GM18526 (cell line): ENCODE measurements around the gene ETS1.

Source experiments
- POLR2A ChIP-seq: IDR thresholded peaks from 3 replicates; pipeline ENCODE4 v1.6.1; 2011; ENCODE audit not compliant: insufficient read length; ENCODE audit errors: extremely low read depth

ETS1 gene

DNA sequence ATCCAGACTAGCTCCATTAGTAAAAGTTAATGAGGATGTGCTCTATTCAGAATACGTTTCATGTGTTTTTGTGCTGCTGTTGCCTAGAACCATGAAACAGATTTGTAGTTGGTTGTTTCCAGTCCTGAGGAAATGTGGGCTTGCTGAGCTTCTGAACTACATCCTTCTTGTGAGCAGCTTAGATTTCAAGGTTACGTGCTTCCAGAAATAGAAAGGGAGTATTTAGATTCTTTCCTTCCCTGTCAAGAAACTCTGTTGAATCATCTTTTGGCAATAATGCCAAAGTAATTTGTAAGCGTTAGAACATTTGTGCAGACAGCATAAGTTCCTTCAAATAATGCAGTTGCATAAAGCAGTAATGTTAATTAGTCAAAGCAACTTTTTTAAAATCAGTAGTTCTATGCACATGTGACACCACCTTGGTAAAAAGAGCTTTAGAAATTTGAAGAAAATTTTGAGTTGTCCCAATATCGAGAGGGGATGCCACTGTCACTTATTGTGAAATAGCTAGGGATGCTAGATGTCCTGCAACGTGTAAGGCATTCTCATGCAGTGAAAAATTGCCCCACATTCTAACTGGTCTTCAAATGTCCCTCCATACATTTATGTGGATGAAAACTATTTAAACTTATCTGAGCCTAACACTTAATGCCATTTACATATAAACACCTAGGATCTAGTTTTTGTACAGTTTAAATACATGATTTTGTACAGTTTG is 169.6 kb downstream of the ETS1 start:
- TF ChIP-seq POLR2A, result no peak

DNA sequence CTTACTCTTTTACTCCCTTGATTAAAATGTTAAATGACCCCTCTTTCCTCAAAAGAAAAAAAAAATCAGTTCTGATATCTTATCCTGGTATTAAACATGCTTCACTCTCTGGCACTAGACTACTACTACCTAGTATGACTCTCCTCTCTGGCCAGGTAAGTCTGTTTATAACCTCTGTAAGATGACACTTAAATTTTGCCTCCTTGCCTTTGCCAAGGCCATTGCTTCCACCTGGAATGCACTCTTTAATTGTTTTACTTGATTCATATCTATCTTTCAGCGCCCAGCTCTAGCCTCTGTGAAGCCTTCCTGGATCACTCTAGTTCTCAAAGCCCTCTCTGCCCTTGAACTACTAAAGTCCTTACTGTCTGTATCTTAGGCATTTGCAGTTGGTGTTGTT is 170.4 kb downstream of the ETS1 start:
- TF ChIP-seq POLR2A, result no peak

GRCh38 chr11:128415539-128415938 is 171.8 kb downstream of the ETS1 start:
- TF ChIP-seq POLR2A, result no peak

DNA sequence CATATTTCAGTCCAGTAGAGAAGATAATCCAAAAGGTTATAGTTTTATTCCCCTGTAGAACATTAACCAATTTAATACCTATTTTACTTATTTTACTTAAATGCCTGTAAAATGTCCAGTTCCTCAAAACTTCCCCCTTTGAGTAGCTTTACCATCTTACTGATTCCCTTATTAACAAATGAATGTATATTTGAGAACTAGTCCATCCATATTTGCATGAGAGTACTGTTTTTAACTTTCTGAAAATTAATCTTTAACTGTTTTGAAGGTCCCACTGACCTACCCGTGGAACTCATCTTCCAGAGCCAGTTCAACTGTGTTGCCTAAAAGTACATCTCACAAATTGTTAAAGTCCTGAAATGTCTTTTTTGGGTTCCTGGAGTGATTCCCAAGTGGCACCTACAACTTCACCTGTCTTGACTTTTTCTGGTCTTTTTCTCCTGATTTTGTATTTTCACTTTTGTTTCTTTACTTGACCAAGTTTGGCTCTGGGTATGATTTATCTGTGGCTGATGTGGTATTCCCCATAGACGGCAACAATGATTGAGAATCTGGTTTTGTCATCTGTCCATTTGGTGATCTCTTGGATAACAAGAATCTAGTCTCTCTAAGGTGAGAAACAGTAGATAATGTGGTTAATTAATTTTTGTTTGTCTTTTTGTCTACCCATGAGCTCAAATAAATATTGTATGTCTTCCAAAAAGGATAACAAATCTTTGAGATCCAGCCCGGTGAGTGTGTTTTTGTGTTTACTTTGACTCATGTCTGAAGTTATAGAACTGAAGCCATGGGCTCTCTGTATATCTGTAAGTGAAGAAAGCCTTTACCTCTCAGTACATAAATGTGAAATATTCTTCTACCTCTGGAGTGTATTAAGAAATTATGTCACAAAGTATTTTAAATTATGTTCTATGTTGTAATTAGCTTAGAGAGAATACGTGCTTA is 174.2 kb downstream of the ETS1 start:
- TF ChIP-seq POLR2A, result peak; percentile 46

GRCh38 chr11:128411812-128412211 is 175.5 kb downstream of the ETS1 start:
- TF ChIP-seq POLR2A, result no peak

DNA sequence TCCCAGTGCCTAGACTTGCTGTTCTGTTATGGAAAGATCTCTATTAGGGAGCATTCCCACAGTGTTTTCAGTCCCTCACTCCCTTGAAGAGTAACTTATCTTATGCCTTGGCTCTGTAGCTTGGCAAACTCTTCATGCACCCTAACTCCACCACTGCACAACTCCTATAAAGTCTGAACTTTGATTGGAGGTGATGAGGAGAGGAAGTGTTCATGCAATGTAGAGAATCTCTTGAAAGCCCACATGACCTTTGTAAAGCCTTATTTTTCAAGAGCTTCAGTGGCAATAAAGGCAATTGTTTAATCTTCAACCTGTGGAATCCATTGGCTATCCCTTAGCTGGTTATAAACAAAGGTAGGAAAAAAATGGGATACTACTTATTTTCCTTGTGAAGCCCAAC is 176.2 kb downstream of the ETS1 start:
- TF ChIP-seq POLR2A, result no peak

- no peak for TF ChIP-seq POLR2A
These were observed 177.9 kb downstream of the ETS1 start for GRCh38 chr11:128409476-128409875.
